ENCODE data around the gene MC4R. TPM values are rescaled to one million over a fixed set of nuclear protein-coding genes. Genes with fewer than 3 reads are reported as not detected.
"Not testable (repeated sequence)": the region's sequence is repeated elsewhere in the genome, so short reads cannot be mapped to it uniquely, and the experiment has no call there.

MC4R gene
- total RNA-seq: not detected in 2 replicates

GRCh38 chr18:60372596-60372995, at the start of gene MC4R:
MC4R (minus strand) TSS chr18:60372775; CDS start chr18:60372349, 426 bp downstream.
- DNase-seq (ENCODE audit: low read depth in 2 of 2): peak in 1 of 2 donors; percentile 2

GRCh38 chr18:60422306-60422705, 49.7 kb upstream of the MC4R start:
- not testable (repeated sequence) for DNase-seq (ENCODE audit: low read depth in 2 of 2)

GRCh38 chr18:60421356-60422118, 49.0 kb upstream of the MC4R start:
- no peak for DNase-seq (ENCODE audit: low read depth in 2 of 2)

DNA sequence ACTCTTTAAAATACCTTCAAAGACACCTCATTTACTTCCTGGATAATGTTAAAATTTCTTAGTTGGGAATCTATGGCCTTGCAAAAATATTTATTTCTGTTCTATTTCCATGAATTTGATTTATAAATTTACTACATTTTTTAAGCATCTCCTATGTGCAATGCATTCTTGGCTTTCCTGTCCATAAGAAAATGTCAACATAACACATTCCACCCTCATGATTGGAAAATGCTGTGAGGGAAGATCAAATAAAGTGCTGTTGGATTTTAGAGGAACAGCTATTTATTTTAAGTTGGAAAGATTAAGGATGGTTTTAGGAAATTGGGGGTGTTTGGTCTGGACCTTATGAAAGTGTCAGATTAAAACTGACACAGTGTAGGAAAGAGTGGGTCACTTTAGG, 45.4 kb upstream of the MC4R start:
- DNase-seq (ENCODE audit: low read depth in 2 of 2): no peak

- DNase-seq (ENCODE audit: low read depth in 2 of 2): peak; percentile 2 to 28
These were observed 41.5 kb upstream of the MC4R start for GRCh38 chr18:60413944-60414547.

- DNase-seq (ENCODE audit: low read depth in 2 of 2): peak in 1 of 2 donors; percentile 1
These were observed 39.1 kb upstream of the MC4R start for GRCh38 chr18:60411715-60412114.

- no peak for DNase-seq (ENCODE audit: low read depth in 2 of 2)
These were observed 34.1 kb upstream of the MC4R start for GRCh38 chr18:60406721-60407120.

DNA sequence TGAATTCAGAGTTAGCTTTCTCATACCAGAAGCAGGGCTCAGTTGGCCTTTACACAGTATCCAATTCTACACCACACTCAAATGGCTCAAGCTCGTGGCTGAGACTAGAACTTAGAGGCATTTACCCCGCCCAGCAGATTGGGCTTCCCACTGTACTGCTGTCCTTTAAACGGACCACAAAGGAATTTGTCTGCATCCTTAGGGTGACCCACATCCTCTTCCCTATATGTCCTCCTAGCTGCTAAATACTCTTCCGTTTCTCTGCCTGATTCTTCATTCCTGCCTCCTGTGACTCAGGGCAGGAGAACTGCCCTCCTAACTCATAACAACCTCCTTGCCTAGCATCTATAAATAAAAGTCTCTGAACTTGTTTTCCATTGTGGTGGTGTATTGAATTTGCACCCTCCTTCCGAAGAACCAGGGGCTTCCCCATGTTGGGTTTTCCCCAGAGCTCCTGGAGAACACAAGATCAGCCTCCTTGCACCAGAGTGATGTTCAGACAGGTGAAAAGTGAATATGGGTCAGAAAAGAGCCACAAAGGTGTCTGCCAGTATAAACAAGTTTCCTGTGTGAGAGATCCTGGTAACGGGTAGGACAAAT, 32.0 kb upstream of the MC4R start:
- no peak for DNase-seq (ENCODE audit: low read depth in 2 of 2)

GRCh38 chr18:60401346-60401745, 28.8 kb upstream of the MC4R start:
- DNase-seq (ENCODE audit: low read depth in 2 of 2): no peak

DNA sequence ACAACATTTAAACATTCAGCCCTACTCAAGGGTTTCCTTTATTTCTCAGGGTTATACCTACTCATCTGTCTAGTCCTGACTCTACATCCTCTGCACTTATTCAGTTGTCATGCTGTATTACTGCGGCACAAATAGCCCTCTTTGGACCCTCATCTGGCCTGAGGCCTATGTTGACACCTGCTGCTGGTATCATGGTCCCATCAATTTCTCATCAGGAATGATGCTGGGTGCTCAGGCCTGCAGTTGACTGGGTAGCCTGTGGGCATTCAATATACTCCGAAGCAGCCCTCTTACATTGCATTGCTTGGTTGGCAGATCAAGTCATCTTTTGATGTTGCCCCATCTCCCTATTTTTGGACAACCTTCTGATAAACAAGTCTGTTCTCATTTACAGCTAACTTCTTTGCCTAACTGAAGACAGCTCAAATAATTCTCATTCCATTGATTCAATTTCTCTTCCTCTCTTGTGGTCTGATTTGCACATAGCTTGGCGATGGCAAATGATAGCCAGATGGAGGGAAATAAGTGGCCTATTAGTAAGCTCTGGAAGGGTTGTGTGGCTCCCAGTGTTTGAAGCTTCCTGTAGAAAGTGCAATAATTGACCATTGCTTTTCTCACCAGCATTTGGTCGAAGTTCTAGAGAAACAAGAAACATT, 19.1 kb upstream of the MC4R start:
- DNase-seq (ENCODE audit: low read depth in 2 of 2): no peak

GRCh38 chr18:60389314-60389713, 16.7 kb upstream of the MC4R start:
- no peak for DNase-seq (ENCODE audit: low read depth in 2 of 2)

- DNase-seq (ENCODE audit: low read depth in 2 of 2): no peak
These were observed 13.1 kb upstream of the MC4R start for GRCh38 chr18:60385693-60386092.

DNA sequence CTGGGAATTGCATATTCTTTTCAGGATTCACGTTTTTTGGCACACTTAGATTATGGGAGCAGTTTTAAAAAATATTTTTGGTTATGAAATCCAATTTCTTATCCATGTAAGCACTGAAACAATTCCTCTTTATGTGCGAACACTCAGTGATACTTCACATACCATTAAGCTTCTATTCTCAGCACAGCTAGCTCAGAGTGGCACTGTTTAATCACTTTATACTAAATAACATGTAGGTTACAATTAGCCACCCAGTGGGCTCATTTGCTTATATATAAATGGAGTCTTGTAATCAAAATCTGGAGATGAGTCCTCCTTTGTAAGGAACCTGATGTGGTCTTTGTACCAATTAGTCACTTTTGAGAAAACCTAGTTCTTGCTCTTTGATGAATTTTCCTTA, 11.3 kb upstream of the MC4R start:
- DNase-seq (ENCODE audit: low read depth in 2 of 2): no peak

GRCh38 chr18:60377778-60378469, 5.3 kb upstream of the MC4R start:
- no peak for DNase-seq (ENCODE audit: low read depth in 2 of 2)

GRCh38 chr18:60372132-60372531, 443 bp downstream of the MC4R start:
- no peak for DNase-seq (ENCODE audit: low read depth in 2 of 2)

DNA sequence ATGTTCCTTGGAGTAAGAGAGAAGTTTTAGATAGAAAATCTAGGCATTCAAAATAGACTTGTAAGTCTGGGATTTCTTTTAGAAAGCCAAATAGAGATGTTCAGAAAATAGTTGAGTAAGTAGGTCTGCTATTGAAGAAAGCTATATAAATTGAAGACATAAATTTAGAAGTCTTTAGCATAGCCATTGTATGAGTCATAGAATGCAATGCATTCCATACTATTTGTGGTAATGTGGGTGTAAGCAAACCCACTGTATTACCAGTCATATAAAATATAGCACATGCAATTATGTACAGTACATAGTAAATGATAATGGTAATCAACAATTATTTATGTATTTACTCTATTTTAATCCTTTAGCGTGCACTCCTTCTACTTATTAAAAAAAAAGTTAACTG, 14.1 kb downstream of the MC4R start:
- DNase-seq (ENCODE audit: low read depth in 2 of 2): no peak

GRCh38 chr18:60350941-60351340, 21.6 kb downstream of the MC4R start:
- no peak for DNase-seq (ENCODE audit: low read depth in 2 of 2)

GRCh38 chr18:60350150-60350549, 22.4 kb downstream of the MC4R start:
- DNase-seq (ENCODE audit: low read depth in 2 of 2): no peak

DNA sequence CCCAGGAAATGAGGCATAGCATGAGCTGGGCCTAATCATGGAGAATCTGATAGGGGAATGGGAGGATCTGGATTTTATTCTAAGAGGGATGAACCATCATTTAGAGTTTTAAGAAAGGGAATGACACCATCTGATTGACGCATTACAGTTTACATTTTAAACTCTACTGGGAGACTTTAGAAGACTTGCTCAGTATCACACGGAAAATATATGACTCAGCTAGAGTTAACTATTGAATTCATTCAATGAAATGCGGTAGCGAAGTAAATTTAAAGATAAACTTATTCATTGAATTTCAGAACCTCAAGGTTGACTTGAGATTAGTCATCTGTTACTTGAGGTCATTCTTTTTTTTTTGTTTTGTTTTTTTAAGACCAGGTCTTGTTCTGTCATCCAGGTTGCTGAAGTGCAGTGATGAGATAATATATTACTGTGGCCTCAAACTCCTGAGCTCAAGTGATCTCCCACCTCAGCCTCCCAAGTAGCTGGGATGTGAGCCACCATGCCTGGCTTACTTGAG, 25.0 kb downstream of the MC4R start:
- no peak for DNase-seq (ENCODE audit: low read depth in 2 of 2)

- DNase-seq (ENCODE audit: low read depth in 2 of 2): no peak
These were observed 33.6 kb downstream of the MC4R start for GRCh38 chr18:60339018-60339417.

- no peak for DNase-seq (ENCODE audit: low read depth in 2 of 2)
These were observed 40.7 kb downstream of the MC4R start for GRCh38 chr18:60331890-60332289.
